HG03139 (cell line): Measurements from ENCODE around the gene CCDC183.
"Not testable (repeated sequence)": the region's sequence is repeated elsewhere in the genome, so short reads cannot be mapped to it uniquely, and the experiment has no call there.

Experiments used
- ATAC-seq: cut with Tn5 transposase; IDR thresholded peaks from one replicate; pipeline ENCODE4 v1.9.1; 2021; ENCODE audit not compliant: unreplicated experiment

CCDC183 gene

GRCh38 chr9:136784249-136784996, 11.7 kb upstream of the CCDC183 start:
- no peak for ATAC-seq

- ATAC-seq, result no peak
These were observed 11.2 kb upstream of the CCDC183 start for GRCh38 chr9:136784997-136785361.

- not testable (repeated sequence) for ATAC-seq
These were observed 10.4 kb upstream of the CCDC183 start for GRCh38 chr9:136785565-136786355.

GRCh38 chr9:136786451-136786850, 9.7 kb upstream of the CCDC183 start:
- ATAC-seq, result no peak

- not testable (repeated sequence) for ATAC-seq
These were observed 9.2 kb upstream of the CCDC183 start for GRCh38 chr9:136786983-136787382.

GRCh38 chr9:136787690-136788400, 8.3 kb upstream of the CCDC183 start:
- no peak for ATAC-seq

GRCh38 chr9:136788644-136789522, 7.3 kb upstream of the CCDC183 start:
- not testable (repeated sequence) for ATAC-seq

GRCh38 chr9:136789523-136789937, 6.6 kb upstream of the CCDC183 start:
- ATAC-seq, result no peak

- ATAC-seq, result peak; percentile 82
These were observed 5.3 kb upstream of the CCDC183 start, which contains the start of gene TMEM141 for GRCh38 chr9:136790640-136791515. Gene TMEM141, plus strand, starts transcription at chr9:136791344. Its CDS starts 27 bp downstream, at chr9:136791371.

- no peak for ATAC-seq
These were observed 4.4 kb upstream of the CCDC183 start for GRCh38 chr9:136791516-136792276.

- no peak for ATAC-seq
These were observed 3.6 kb upstream of the CCDC183 start for GRCh38 chr9:136792321-136793085.

- ATAC-seq, result no peak
These were observed 2.8 kb upstream of the CCDC183 start for GRCh38 chr9:136793086-136793946.

- no peak for ATAC-seq
These were observed 1.7 kb upstream of the CCDC183 start for GRCh38 chr9:136794281-136794999.

- ATAC-seq, result no peak
These were observed 1.2 kb upstream of the CCDC183 start for GRCh38 chr9:136795000-136795348.

- not testable (repeated sequence) for ATAC-seq
These were observed 723 bp downstream of the CCDC183 start for GRCh38 chr9:136796775-136797347.

- no peak for ATAC-seq
These were observed 2.6 kb downstream of the CCDC183 start for GRCh38 chr9:136798708-136799078.
